Neural progenitor cell (in vitro differentiated cells): ENCODE measurements around the gene CHRNA9. TPM values are rescaled to one million over a fixed set of nuclear protein-coding genes. Genes with fewer than 3 reads are reported as not detected.
A peak's percentile ranks its signal among the peaks of the same experiment; 100 is the strongest.

Source experiments
- DNase-seq: peaks from one replicate; pipeline ENCODE4 v3.0.0-alpha.2; 2016; ENCODE audit warnings: low spot score
- H2AFZ ChIP-seq: fragments of 200-600 bp; sonication (generic); replicated peaks from 2 replicates; pipeline ENCODE4 v1.6.1; 2016; ENCODE audit warnings: antibody characterized with exemption
- H3F3A ChIP-seq: fragments of 200-600 bp; sonication (generic); 2 replicates; pipeline ENCODE4 v1.6.1; 2016; ENCODE audit warnings: antibody characterized with exemption, low read depth
- H3K27ac ChIP-seq: fragments of 200-600 bp; sonication (generic); 2 replicates; pipeline ENCODE4 v1.5.1; 2016; ENCODE audit warnings: mild to moderate bottlenecking
- H3K27me3 ChIP-seq: fragments of 200-600 bp; sonication (generic); 2 replicates; pipeline ENCODE4 v1.6.1; 2016; ENCODE audit warnings: mild to moderate bottlenecking, moderate library complexity
- H3K36me3 ChIP-seq: fragments of 200-600 bp; sonication (generic); 2 replicates; pipeline ENCODE4 v1.5.1; 2016
- H3K4me1 ChIP-seq: fragments of 200-600 bp; sonication (generic); 2 replicates; pipeline ENCODE4 v1.6.1; 2016; ENCODE audit warnings: mixed run types
- H3K4me2 ChIP-seq: fragments of 200-600 bp; sonication (generic); 2 replicates; pipeline ENCODE4 v1.6.1; 2016
- H3K4me3 ChIP-seq: fragments of 200-600 bp; sonication (generic); 2 replicates; pipeline ENCODE4 v1.5.1; 2016
- H3K79me2 ChIP-seq: fragments of 200-600 bp; sonication (generic); 2 replicates; pipeline ENCODE4 v1.6.1; 2016; ENCODE audit warnings: low read depth
- H3K9ac ChIP-seq: fragments of 200-600 bp; sonication (generic); 2 replicates; pipeline ENCODE4 v1.6.1; 2016
- H3K9me3 ChIP-seq: fragments of 200-600 bp; sonication (generic); 2 replicates; pipeline ENCODE4 v1.5.1; 2016; ENCODE audit warnings: low read depth
- H4K20me1 ChIP-seq: fragments of 200-600 bp; sonication (generic); 2 replicates; pipeline ENCODE4 v1.6.1; 2016; ENCODE audit warnings: low read depth
- H3K27ac Mint-ChIP-seq: 3 replicates; pipeline ENCODE4 v1.8.0; 2021; ENCODE audit warnings: mixed read lengths
- H3K27me3 Mint-ChIP-seq: 2 replicates; pipeline ENCODE4 v1.8.0; 2022; ENCODE audit warnings: low read depth, mild to moderate bottlenecking, inconsistent platforms, moderate library complexity, mixed read lengths; ENCODE audit not compliant: insufficient read depth
- H3K36me3 Mint-ChIP-seq: 3 replicates; pipeline ENCODE4 v1.8.0; 2021; ENCODE audit warnings: mixed read lengths
- H3K4me1 Mint-ChIP-seq: 3 replicates; pipeline ENCODE4 v1.8.0; 2021; ENCODE audit warnings: mixed read lengths
- H3K4me3 Mint-ChIP-seq: 3 replicates; pipeline ENCODE4 v1.8.0; 2021; ENCODE audit warnings: mild to moderate bottlenecking, moderate library complexity, mixed read lengths
- H3K9me3 Mint-ChIP-seq: 3 replicates; pipeline ENCODE4 v1.8.0; 2020; ENCODE audit warnings: mixed read lengths
- EZH2 ChIP-seq: fragments of 200-600 bp; sonication (generic); IDR thresholded peaks from 2 replicates; pipeline ENCODE4 v1.6.1; 2017; ENCODE audit warnings: antibody characterized with exemption, mild to moderate bottlenecking, moderate library complexity
- EZH2phosphoT487 ChIP-seq: fragments of 200-600 bp; sonication (generic); IDR thresholded peaks from 2 replicates; pipeline ENCODE4 v1.6.1; 2017; ENCODE audit warnings: antibody characterized with exemption
- total RNA-seq: library from RNA; depleted of rRNA; stranded (reverse); fragments of >200 nt; gene quantifications from 2 replicates; pipeline ENCODE4 v1.2.3, GENCODE V29; 2015; ENCODE audit warnings: low replicate concordance
- TF ChIP-seq, protein P1 (sequence below): fragments of 200-600 bp; sonication (generic); IDR thresholded peaks from 2 replicates; pipeline ENCODE4 v1.5.1; 2017; ENCODE audit warnings: antibody characterized with exemption, mild to moderate bottlenecking

Gene CHRNA9
- total RNA-seq, 1 donor from 2014 or later = 0.67 TPM

- Histone ChIP-seq H3K4me2 (no peak overlapping the region), H3K27me3 (no peaks in the 10 kb centered on the region), H3F3A (no peaks in the 10 kb centered on the region), H3K9ac (no peak overlapping the region), H3K4me3 (no peak overlapping the region), H2AFZ (no peak overlapping the region), H3K9me3 (no peaks in the 10 kb centered on the region), H3K36me3 (no peaks in the 10 kb centered on the region), H4K20me1 (no peaks in the 10 kb centered on the region), H3K4me1 (no peaks in the 10 kb centered on the region), H3K27ac (no peak overlapping the region), H3K79me2 (no peaks in the 10 kb centered on the region)
- Mint-ChIP-seq H3K4me1 (no peaks in the 10 kb centered on the region), H3K27ac (no peak overlapping the region), H3K36me3 (no peaks in the 10 kb centered on the region), H3K9me3 (peaks cover 12% of the 10 kb centered on the region), H3K27me3 (peaks cover 4% of the 10 kb centered on the region), H3K4me3 (no peak overlapping the region)
- DNase-seq = no peak
- TF ChIP-seq, protein P1, sequence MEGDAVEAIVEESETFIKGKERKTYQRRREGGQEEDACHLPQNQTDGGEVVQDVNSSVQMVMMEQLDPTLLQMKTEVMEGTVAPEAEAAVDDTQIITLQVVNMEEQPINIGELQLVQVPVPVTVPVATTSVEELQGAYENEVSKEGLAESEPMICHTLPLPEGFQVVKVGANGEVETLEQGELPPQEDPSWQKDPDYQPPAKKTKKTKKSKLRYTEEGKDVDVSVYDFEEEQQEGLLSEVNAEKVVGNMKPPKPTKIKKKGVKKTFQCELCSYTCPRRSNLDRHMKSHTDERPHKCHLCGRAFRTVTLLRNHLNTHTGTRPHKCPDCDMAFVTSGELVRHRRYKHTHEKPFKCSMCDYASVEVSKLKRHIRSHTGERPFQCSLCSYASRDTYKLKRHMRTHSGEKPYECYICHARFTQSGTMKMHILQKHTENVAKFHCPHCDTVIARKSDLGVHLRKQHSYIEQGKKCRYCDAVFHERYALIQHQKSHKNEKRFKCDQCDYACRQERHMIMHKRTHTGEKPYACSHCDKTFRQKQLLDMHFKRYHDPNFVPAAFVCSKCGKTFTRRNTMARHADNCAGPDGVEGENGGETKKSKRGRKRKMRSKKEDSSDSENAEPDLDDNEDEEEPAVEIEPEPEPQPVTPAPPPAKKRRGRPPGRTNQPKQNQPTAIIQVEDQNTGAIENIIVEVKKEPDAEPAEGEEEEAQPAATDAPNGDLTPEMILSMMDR = no peak
- TF ChIP-seq EZH2phosphoT487 = no peak
- no peak for TF ChIP-seq EZH2
Observed at GRCh38 chr4:40300371-40301162, 34.6 kb upstream of the CHRNA9 start.

DNA sequence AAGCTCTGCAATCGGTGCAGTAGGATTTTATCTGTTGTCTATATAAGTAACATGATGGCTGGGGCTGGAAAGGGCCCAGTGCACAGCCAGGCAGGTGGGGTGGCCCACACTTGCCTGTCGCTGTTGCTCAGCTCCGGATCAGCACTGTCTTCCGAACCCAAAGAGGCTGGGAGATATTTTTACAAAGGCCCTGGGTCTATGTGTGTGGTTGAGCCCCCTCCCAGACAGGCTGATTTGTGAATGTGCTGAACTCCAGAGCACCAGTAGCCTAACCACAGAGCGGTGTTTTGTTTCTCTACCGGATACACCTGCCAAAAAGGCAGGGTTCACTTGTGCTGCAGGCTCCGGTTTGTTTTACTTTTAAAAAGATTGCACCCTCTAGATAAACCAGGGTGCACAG lies 33.5 kb upstream of the CHRNA9 start:
- no peaks in the 10 kb centered on the region for H3K9me3 ChIP-seq

GRCh38 chr4:40303751-40304150 lies 31.4 kb upstream of the CHRNA9 start:
- Histone ChIP-seq H2AFZ (no peak overlapping the region), H3K4me1 (peaks cover 12% of the 10 kb centered on the region), H4K20me1 (no peaks in the 10 kb centered on the region), H3F3A (peaks cover 7% of the 10 kb centered on the region), H3K9me3 (no peaks in the 10 kb centered on the region), H3K79me2 (no peaks in the 10 kb centered on the region), H3K27ac (no peak overlapping the region), H3K4me2 (no peak overlapping the region), H3K4me3 (no peak overlapping the region), H3K9ac (no peak overlapping the region), H3K27me3 (no peaks in the 10 kb centered on the region), H3K36me3 (no peaks in the 10 kb centered on the region)
- H3K27ac Mint-ChIP-seq = no peak overlapping the region
- peaks cover 10% of the 10 kb centered on the region for H3K9me3 Mint-ChIP-seq
- no peak overlapping the region for H3K4me3 Mint-ChIP-seq
- no peak for TF ChIP-seq EZH2phosphoT487
- TF ChIP-seq, protein P1 = no peak
- no peak for TF ChIP-seq EZH2
- DNase-seq = no peak
- peaks cover 4% of the 10 kb centered on the region for H3K27me3 Mint-ChIP-seq
- no peaks in the 10 kb centered on the region for H3K36me3 Mint-ChIP-seq
- H3K4me1 Mint-ChIP-seq = peaks cover 19% of the 10 kb centered on the region

More for the DNA sequence above, 33.5 kb upstream of the CHRNA9 start:
- Histone ChIP-seq H3F3A (no peaks in the 10 kb centered on the region), H3K27me3 (no peaks in the 10 kb centered on the region), H3K79me2 (no peaks in the 10 kb centered on the region), H3K9ac (no peak overlapping the region), H3K27ac (no peak overlapping the region), H4K20me1 (no peaks in the 10 kb centered on the region), H3K4me3 (no peak overlapping the region), H3K4me2 (no peak overlapping the region), H3K4me1 (no peaks in the 10 kb centered on the region), H2AFZ (peak overlapping the region; percentile 60), H3K36me3 (no peaks in the 10 kb centered on the region)
- Mint-ChIP-seq H3K27me3 (peaks cover 4% of the 10 kb centered on the region), H3K4me1 (peaks cover 7% of the 10 kb centered on the region), H3K4me3 (no peak overlapping the region), H3K27ac (peak overlapping the region; percentile 21), H3K36me3 (no peaks in the 10 kb centered on the region), H3K9me3 (peaks cover 10% of the 10 kb centered on the region)
- TF ChIP-seq, protein P1 = no peak
- TF ChIP-seq EZH2phosphoT487 = no peak
- no peak for TF ChIP-seq EZH2
- DNase-seq = no peak
